Peyer's patch (tissue), 4 donors: ENCODE data around the gene TPCN2. TPM values are rescaled to one million over a fixed set of nuclear protein-coding genes. Genes with fewer than 3 reads are reported as not detected.

Source experiments
- DNase-seq, 3 donors: peaks; one replicate each; pipeline ENCODE4 v3.0.0-alpha.2; 2017 to 2019
- H3K27ac ChIP-seq, 4 donors: fragments of 200-600 bp; sonication (generic); one replicate each; pipeline ENCODE4 v1.5.1; 2016 to 2019
- H3K27me3 ChIP-seq, 2 donors: fragments of 200-600 bp; sonication (generic); one replicate each; pipeline ENCODE4 v1.5.1; 2019
- H3K36me3 ChIP-seq, 3 donors: fragments of 200-600 bp; sonication (generic); one replicate each; pipeline ENCODE4 v1.5.1; 2016 to 2019
- H3K4me1 ChIP-seq, 4 donors: fragments of 200-600 bp; sonication (generic); one replicate each; pipeline ENCODE4 v1.5.1; 2016 to 2019
- H3K4me3 ChIP-seq, 4 donors: fragments of 200-600 bp; sonication (generic); 1 replicate in 3 of 4; 2 replicates in 1 of 4; pipeline ENCODE4 v1.5.1; 2016 to 2019; ENCODE audit warnings: mild to moderate bottlenecking in 1 of 4
- H3K9me3 ChIP-seq, 4 donors: fragments of 200-600 bp; sonication (generic); one replicate each; pipeline ENCODE4 v1.5.1; 2016 to 2019; ENCODE audit warnings: mild to moderate bottlenecking in 1 of 4
- CTCF ChIP-seq, 6 experiments: fragments of 450-650 bp in 4 of 6; fragments of 200-600 bp in 2 of 6; sonication (generic) in 1 of 6; IDR thresholded peaks; one replicate each; pipeline ENCODE4 v1.5.1; 2017 to 2019; ENCODE audit warnings: antibody characterized with exemption in 6 of 6, mild to moderate bottlenecking in 3 of 6, moderate library complexity in 1 of 6
- POLR2A ChIP-seq, 2 donors: fragments of 450-650 bp; IDR thresholded peaks; one replicate each; pipeline ENCODE4 v1.5.1; 2017; ENCODE audit warnings: antibody characterized with exemption in 2 of 2, mild to moderate bottlenecking in 2 of 2, moderate library complexity in 2 of 2
- total RNA-seq, 4 donors: library from RNA; depleted of rRNA; stranded (reverse); fragments of >200 nt; gene quantifications; one replicate each; pipeline ENCODE4 v1.1.0, GENCODE V29; 2016

TPCN2 gene
- total RNA-seq, 4 donors from 2014 or later, result 22.4 to 42.5 (median 33.0) TPM

GRCh38 chr11:69108559-69108958, 59.8 kb downstream of the TPCN2 start:
- no peaks in the 10 kb centered on the region for H3K4me1 ChIP-seq
- H3K9me3 ChIP-seq, result peaks cover 0 to 4% (median 0%) of the 10 kb centered on the region in 4 donors
- TF ChIP-seq POLR2A (IDR thresholded peaks at IDR 0.05) (no peak), CTCF (IDR thresholded peaks at IDR 0.05) (no peak)
- no peaks in the 10 kb centered on the region for H3K36me3 ChIP-seq
- no peak overlapping the region for H3K4me3 ChIP-seq
- H3K27me3 ChIP-seq, result no peaks in the 10 kb centered on the region
- DNase-seq, result no peak
- no peak overlapping the region for H3K27ac ChIP-seq

- TF ChIP-seq CTCF (IDR thresholded peaks at IDR 0.05), result no peak
- TF ChIP-seq POLR2A (IDR thresholded peaks at IDR 0.05), result no peak
- Histone ChIP-seq H3K4me3 (no peak overlapping the region), H3K36me3 (no peaks in the 10 kb centered on the region), H3K4me1 (no peaks in the 10 kb centered on the region), H3K27ac (no peak overlapping the region), H3K9me3 (peaks cover 0 to 4% (median 0%) of the 10 kb centered on the region in 4 donors), H3K27me3 (no peaks in the 10 kb centered on the region)
- DNase-seq, result no peak
These were observed 60.4 kb downstream of the TPCN2 start for GRCh38 chr11:69109101-69109500.

GRCh38 chr11:69110451-69110850, 61.7 kb downstream of the TPCN2 start:
- peaks cover 0 to 6% (median 0%) of the 10 kb centered on the region in 4 donors for H3K4me1 ChIP-seq
- no peak for DNase-seq
- H3K27me3 ChIP-seq, result no peaks in the 10 kb centered on the region
- peaks cover 0 to 4% (median 0%) of the 10 kb centered on the region in 4 donors for H3K9me3 ChIP-seq
- TF ChIP-seq CTCF (IDR thresholded peaks at IDR 0.05) (no peak), POLR2A (IDR thresholded peaks at IDR 0.05) (no peak)
- no peak overlapping the region for H3K27ac ChIP-seq
- no peak overlapping the region for H3K4me3 ChIP-seq
- no peaks in the 10 kb centered on the region for H3K36me3 ChIP-seq

GRCh38 chr11:69111624-69112542, 63.2 kb downstream of the TPCN2 start:
- H3K27ac ChIP-seq, result no peak overlapping the region

GRCh38 chr11:69113226-69113625, 64.5 kb downstream of the TPCN2 start:
- no peaks in the 10 kb centered on the region for H3K9me3 ChIP-seq
- H3K36me3 ChIP-seq, result no peaks in the 10 kb centered on the region
- no peak for DNase-seq
- H3K27ac ChIP-seq, result no peak overlapping the region
- TF ChIP-seq POLR2A (IDR thresholded peaks at IDR 0.05) (no peak), CTCF (IDR thresholded peaks at IDR 0.05) (no peak)
- peaks cover 0 to 12% (median 0%) of the 10 kb centered on the region in 4 donors for H3K4me1 ChIP-seq
- no peak overlapping the region for H3K4me3 ChIP-seq
- no peaks in the 10 kb centered on the region for H3K27me3 ChIP-seq

More at GRCh38 chr11:69111624-69112542, 63.2 kb downstream of the TPCN2 start:
- Histone ChIP-seq H3K27me3 (no peaks in the 10 kb centered on the region), H3K36me3 (no peaks in the 10 kb centered on the region), H3K4me1 (peaks cover 0 to 12% (median 0%) of the 10 kb centered on the region in 4 donors), H3K4me3 (no peak overlapping the region), H3K9me3 (peaks cover 0 to 4% (median 0%) of the 10 kb centered on the region in 4 donors)
- no peak for DNase-seq
- no peak for TF ChIP-seq CTCF (IDR thresholded peaks at IDR 0.05)
- no peak for TF ChIP-seq POLR2A (IDR thresholded peaks at IDR 0.05)
